A204.1 (cell line): ENCODE results near the gene SLC4A2.
"Not testable (repeated sequence)": the region's sequence is repeated elsewhere in the genome, so short reads cannot be mapped to it uniquely, and the experiment has no call there.

Experiments used
- FAIRE-seq: peaks from 2 replicates; lab custom pipeline; 2012; peaks lifted over from hg19 to GRCh38; lab: Jason Lieb, UNC

The SLC4A2 gene, protein sequence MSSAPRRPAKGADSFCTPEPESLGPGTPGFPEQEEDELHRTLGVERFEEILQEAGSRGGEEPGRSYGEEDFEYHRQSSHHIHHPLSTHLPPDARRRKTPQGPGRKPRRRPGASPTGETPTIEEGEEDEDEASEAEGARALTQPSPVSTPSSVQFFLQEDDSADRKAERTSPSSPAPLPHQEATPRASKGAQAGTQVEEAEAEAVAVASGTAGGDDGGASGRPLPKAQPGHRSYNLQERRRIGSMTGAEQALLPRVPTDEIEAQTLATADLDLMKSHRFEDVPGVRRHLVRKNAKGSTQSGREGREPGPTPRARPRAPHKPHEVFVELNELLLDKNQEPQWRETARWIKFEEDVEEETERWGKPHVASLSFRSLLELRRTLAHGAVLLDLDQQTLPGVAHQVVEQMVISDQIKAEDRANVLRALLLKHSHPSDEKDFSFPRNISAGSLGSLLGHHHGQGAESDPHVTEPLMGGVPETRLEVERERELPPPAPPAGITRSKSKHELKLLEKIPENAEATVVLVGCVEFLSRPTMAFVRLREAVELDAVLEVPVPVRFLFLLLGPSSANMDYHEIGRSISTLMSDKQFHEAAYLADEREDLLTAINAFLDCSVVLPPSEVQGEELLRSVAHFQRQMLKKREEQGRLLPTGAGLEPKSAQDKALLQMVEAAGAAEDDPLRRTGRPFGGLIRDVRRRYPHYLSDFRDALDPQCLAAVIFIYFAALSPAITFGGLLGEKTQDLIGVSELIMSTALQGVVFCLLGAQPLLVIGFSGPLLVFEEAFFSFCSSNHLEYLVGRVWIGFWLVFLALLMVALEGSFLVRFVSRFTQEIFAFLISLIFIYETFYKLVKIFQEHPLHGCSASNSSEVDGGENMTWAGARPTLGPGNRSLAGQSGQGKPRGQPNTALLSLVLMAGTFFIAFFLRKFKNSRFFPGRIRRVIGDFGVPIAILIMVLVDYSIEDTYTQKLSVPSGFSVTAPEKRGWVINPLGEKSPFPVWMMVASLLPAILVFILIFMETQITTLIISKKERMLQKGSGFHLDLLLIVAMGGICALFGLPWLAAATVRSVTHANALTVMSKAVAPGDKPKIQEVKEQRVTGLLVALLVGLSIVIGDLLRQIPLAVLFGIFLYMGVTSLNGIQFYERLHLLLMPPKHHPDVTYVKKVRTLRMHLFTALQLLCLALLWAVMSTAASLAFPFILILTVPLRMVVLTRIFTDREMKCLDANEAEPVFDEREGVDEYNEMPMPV

DNA sequence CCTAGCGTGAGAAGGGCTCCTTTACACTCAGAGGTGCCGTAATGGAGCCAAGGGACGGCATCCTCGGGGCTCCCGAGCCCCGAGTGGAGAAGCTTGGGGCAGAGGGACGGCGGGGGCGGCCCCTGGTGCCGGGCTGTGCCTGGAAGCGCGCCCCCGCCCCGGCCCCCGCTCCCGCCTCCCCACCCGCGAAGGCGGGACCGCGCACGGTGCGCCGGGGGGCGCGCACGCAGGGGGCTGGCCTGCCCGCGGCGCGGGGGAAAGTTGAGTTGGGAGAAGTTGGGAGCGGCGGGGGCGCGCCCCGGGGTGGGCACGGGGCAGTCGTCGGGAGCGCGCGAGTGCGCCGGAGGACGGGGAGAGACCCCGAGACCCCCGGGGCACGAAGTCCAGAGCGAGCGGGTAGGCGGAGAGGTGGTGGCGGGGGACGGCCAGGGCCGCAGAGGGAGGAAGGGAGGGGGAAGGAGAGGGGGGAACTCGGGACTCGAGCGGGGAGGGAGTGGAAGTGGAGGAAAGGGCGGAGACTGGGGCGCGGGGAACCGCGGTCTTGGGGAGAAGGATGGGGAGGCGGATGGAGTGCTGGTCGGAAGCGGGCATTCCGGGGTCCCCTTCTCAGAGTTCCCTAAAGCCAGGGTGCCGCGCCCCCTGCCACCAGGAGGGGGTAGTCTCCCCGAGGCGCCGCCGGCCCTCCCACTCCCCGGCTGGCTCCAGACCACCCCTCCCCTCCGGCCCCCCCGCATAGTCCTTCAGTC, at the start of gene SLC4A2:
Gene SLC4A2, plus strand, starts transcription at position 223 of the 746 bp plus-strand sequence. CDS start 2,399 bp downstream, outside the sequence.
- no peak for FAIRE-seq

DNA sequence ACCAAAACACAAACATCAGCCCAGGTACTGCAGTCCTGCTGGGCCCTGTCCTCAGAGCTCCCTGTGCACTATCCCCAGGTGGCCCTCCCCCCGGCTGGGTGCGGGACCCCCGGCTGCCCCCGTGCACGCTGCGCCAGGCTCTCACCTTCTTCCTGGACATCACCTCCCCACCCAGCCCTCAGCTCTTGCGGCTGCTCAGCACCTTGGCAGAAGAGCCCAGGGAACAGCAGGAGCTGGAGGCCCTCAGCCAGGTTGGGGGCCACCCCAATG, 49.4 kb upstream of the SLC4A2 start:
- no peak for FAIRE-seq

DNA sequence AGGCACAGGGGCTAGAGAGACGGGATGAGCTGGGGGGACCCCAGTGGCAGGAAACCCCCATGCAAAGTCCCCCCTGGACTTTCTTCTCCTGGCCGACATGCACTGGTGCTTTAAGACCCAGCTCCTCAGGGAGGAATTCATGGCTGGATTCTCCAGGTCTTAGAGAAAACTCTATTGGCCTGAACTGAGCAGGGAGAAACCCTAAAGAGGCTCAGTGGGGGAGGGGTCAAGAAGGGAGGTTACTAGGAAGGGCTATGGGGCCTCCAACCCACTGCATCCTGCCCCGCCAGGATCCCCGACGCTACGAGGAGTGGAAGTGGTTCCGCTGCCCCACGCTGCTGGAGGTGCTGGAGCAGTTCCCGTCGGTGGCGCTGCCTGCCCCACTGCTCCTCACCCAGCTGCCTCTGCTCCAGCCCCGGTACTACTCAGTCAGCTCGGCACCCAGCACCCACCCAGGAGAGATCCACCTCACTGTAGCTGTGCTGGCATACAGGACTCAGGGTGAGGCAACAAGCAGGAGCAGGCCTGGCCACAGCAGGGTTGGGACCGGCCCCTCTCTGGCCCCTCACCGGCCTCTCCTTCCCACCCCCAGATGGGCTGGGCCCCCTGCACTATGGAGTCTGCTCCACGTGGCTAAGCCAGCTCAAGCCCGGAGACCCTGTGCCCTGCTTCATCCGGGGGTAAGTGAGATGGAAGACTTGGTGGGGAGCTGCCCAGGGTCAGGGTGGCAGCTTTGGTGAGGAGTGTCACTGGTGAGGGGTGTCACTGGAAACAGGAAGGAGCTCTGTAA, 48.9 kb upstream of the SLC4A2 start:
- no peak for FAIRE-seq

DNA sequence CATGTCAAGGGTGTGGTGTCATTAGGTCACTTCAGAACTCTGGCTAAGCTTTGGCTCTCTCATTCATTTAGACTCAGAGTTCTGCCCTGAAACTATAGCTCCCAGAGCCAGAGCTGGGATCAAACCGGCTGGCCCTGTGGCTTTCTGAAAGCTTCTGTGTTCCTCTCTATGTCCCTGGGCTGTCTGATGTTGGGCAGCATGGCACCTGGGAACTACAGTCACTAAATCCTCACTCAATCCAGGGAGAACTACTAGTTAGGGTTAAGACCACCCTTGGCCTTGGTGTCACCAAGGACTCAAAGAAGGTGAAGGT, 48.3 kb upstream of the SLC4A2 start:
- no peak for FAIRE-seq

DNA sequence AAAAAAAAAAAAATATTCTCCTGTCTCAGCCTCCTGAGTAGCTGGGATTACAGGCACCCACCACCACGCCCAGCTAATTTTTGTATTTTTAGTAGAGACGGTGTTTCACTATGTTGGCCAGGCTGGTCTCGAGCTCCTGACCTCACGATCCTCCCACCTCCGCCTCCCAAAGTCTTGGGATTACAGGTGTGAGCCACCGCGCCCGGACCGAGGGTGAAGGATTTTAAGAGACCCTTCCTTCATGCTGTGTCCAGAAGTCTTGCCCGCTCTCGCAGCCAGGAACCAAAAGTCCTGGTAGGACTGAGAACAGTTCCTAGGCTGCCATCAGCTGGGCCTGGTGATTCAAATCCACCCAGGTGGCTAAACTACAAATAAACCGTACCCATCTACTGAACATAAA, 47.8 kb upstream of the SLC4A2 start:
- FAIRE-seq = not testable (repeated sequence)

DNA sequence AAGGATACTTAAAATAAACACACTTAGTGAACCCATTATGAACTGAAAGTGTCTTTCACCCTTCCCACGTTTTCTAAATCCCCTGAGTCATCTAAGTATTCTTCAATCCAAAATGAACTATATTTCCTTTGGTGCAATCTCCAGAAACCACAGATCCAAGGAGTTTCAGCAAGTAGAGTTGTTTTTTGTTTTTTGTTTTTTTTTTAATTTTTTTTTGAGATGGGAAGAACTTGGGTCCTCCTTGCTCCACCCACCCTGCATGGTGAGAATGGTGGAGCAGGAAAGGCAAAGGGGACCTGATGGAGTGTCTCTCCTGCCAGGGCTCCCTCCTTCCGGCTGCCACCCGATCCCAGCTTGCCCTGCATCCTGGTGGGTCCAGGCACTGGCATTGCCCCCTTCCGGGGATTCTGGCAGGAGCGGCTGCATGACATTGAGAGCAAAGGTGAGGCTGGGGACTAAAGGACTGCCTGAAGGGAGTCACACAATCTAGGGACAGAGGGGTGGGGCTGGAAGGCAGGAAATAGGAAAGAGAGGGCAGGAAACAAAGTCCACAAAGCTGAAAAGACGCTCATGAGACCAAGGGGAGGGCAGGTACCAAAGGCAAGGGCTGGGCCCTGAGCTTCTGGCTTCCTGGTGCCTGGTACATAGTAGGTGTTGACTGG, 47.2 kb upstream of the SLC4A2 start:
- FAIRE-seq = no peak

DNA sequence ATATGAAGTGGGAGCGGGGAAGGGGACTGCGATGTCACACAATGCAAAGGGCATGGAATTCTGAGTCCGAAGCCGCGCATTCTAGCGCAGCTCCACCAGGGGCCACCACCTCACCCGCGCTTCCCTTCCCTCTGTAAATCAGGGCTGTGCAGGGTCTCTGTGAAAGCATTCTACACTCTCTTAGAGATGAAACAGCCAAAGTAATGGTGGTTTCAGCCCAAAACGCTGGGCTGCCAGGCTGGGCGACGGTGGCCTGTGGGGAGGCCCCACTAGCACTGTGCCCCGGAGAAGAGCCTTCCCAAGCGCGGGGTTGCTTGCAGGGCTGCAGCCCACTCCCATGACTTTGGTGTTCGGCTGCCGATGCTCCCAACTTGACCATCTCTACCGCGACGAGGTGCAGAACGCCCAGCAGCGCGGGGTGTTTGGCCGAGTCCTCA, 46.5 kb upstream of the SLC4A2 start:
- no peak for FAIRE-seq

DNA sequence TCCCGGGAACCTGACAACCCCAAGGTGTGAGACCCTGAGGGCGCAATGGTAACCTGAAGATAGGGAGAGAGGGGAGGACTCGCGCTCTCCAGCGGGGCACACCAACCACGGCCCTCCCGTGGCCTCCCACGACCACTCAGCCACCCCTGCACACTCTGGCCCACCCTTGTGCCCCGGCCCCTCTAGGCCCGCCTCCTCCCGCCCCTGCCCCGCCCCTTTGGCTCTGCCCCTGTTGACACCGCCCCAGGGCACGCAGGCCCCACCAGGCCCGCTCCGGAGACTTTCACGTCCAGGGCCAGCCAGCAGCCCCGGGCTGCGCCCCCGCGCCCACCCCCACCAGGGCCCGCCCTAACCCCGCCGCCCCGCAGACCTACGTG, 46.0 kb upstream of the SLC4A2 start:
- FAIRE-seq = no peak

DNA sequence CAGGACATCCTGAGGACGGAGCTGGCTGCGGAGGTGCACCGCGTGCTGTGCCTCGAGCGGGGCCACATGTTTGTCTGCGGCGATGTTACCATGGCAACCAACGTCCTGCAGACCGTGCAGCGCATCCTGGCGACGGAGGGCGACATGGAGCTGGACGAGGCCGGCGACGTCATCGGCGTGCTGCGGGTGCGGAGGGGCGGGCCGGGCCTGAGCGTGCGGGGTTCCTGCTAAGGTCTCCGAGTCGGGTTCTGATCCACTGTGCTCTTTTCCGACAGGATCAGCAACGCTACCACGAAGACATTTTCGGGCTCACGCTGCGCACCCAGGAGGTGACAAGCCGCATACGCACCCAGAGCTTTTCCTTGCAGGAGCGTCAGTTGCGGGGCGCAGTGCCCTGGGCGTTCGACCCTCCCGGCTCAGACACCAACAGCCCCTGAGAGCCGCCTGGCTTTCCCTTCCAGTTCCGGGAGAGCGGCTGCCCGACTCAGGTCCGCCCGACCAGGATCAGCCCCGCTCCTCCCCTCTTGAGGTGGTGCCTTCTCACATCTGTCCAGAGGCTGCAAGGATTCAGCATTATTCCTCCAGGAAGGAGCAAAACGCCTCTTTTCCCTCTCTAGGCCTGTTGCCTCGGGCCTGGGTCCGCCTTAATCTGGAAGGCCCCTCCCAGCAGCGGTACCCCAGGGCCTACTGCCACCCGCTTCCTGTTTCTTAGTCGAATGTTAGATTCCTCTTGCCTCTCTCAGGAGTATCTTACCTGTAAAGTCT, 45.5 kb upstream of the SLC4A2 start:
- no peak for FAIRE-seq

DNA sequence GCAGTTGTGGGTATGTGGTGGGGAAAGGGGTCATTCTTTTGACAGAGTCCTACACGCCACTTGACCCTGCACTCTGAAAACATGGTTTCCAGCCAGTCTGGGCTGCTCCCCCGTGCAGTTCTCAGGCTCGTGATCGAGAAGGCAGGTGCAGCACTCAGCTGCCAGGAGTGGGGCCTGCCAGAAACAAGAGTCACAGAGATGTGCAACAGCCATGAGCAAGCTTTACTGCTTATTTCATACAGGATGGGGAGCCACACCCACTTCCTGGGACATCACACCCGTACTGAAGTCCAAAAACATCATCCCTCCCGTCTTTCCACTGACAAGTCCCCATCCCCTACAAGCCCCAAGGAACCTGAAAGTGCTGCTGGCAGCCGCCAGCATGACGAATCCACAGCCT, 44.4 kb upstream of the SLC4A2 start:
- no peak for FAIRE-seq

DNA sequence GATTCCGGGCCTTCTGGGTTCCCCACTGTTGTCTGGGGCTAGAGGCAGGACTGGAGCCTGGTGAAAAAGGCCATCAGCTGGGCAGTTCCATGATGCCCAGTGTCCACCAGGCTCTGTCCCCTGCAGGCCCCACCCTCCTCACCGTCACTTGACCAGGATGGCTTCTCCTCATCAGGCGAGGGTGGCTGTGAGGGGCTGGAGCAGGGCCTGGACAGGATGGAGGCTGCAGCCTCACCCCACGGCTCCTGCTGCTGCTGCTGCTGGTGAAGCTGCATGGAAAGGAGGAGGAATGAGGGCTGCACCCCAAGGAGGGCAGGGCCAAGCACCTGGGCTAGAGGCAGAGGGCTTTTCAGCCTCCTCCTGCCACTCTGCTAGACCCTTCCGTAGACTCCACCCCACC, 43.4 kb upstream of the SLC4A2 start:
- no peak for FAIRE-seq

DNA sequence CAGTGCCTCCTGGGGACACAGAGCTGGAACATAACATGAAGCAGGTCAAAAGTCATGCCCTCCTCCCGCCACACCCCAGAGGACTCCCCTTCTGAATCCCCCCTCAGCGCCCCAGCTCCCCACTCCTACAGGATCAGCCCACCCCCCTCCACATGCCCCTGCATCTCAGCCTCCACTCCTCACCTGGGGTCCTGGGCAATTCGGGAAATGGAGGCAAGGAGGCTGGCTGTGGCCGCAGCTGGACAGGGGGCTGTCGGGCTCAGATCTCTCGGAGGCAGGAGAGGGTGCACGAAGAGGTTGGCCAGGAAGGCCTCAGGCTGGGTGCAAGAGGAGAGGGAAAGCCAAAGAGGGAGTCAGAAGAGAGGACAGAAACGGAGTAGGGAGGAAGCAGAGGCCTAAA, 42.9 kb upstream of the SLC4A2 start:
- FAIRE-seq = no peak

DNA sequence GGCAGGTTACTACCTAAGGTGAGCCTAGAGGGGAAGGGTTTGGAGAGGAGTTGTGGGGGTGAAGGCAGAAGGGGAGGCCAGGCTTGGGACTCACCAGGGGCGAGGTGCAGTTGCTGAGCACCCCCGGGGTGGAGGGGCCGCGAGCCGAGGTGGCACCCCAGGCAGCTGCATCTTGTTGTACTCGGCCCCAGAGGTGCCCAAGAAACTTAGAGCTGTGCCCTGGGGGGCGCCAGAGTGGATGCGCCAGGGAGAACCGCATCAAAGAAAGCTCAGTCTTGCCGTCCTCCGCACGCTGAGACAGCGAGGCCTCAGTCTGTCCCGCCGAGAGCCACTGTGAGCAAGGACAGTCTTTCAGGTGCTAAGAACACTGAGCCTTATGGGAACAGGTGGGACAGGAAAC, 42.4 kb upstream of the SLC4A2 start:
- no peak for FAIRE-seq

DNA sequence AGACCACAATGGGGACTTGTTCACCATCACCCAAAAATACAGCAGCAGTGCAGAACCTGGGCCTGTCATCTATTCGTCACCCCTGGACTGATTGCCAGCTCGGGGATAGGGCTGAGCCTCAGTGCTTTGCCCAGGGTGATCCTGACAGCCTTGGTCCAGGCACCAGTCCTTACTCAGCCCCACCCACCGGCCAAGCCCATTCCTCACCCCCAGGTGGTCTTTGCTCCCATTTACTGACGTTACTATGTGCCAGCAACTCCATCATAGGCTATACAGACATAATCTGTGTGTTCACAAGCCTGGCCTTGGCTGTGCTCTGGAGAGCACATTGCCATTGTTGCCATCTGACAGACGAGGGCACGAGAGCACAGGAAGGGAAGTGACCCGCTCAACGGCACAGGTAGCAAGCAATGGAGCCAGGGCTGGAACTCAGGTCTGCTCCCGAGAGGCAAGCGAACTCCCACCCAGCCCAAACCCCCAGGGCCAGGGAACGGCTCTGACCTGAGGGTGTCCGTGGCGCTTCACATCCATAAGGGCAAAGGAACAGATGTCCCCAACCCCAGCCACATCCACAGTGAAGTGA, 41.9 kb upstream of the SLC4A2 start:
- FAIRE-seq = no peak

DNA sequence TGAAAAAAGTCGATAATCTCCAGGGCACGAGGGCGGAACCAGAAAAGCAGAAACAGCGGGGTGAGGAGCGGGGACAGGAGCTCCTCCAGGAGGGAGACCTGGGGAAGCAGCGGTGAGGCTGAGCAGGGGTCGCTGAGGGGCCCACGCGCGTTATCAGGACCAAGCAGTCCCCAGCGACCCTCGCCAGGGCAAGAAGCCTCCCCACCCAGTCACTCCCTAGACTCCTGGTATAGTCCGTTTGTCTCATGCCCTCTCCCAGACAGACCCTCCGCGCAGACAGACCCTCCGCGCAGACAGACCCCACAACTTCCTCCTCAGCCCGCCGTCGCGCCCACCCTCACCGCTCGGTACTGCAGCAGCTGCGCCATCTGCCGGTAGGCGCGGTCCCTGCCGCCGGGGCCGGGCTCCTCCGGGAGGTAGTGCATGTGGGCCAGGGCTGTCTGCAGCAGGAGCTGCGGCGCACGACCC, 41.4 kb upstream of the SLC4A2 start:
- no peak for FAIRE-seq

DNA sequence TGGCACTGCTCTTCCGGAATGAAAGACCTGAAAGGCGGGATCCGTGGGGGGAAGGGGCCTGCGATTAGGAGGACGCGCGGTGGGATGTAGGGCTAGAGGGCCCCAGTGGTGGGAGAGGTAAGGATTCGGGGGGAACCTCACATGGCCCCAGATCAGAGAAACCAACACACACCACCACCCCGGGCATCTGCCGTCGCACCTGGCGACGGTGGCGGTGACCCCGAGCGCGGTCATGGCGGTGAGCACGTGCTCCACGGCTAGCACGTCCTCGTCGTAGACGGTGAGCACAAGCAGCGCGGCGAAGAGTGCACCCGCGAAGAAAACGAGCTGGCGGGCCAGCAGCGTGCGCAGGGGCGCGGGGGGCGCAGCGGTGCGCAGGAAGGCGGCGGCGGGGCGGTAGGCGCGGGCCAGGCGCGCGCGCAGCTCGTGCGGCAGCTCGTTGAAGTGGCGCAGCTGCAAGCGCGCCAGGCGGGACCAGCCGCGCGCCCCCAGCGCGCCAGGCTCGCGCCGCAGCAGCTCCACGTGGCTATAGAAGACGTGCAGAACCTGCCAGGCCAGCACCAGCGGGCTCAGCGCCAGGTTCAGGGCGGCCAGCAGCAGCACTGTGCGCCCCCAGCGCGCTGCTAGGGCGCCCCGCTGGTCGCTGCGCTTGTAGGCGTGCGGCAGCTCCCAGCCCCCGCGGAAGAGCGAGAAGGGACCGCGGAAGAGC, 40.8 kb upstream of the SLC4A2 start:
- FAIRE-seq = no peak

DNA sequence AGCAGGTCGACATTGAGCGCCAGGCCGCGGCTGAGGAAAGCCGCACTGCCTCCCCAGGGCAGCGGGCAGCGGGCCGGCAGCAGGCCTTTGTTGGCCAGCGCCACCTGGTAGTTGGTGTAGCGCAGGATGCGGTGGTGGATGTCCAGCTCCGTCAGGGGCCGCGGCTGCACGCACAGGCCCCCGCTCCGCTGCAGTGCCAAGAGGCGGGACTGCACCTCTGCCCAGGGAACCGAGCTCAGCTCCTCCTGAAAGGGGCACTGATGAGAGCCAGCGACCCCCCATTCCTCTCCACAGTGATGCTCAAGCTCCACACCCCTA, 40.3 kb upstream of the SLC4A2 start:
- FAIRE-seq = no peak

DNA sequence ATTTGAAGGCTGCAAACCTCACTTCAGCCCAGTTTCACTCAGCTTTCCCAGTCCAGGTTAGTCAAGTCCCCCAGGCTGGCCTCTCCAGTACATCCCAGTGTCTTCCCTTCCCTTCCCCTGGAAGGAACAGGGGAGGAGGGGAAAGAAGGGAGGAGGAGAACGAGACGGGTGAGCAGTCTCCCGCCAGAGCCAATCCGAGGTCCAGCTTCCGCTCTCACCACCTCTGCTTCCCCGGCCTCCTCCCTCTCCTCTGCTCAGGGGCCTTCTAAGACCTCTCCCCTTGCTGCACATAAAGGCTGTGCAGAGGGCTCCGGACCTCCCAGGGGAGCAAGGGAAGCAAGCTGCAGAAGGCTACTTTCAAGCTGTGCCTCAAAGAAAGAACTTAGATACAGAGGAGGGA, 39.2 kb upstream of the SLC4A2 start:
- no peak for FAIRE-seq

DNA sequence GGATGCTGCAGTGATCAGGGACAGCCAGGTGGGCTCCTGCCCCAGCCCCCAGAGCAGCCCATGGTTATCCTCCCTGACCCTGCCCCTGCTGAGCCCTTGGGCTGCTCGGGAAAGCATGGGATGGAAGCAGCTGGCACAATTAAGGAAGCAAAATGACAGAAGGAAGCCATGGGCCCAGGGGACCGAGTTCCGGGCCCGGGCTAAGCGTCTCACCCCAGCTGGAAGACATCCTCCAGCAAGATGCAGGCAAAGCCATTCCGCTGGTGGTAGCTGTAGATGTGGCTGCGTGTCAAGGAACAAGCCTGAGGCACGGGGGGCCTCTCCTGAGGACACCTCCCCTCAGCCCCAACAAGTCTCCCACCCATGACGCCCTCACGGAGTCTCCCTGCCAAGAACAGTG, 36.2 kb upstream of the SLC4A2 start:
- FAIRE-seq = no peak
